NCI-H1436 treated with DMSO at 0.1 percent for 48 hours (cell line): ENCODE data around the gene CYSLTR2.

Experiments used
- DNase-seq: peaks from one replicate; lab custom pipeline; 2025; lab: John Stamatoyannopoulos, UW

Gene CYSLTR2

DNA sequence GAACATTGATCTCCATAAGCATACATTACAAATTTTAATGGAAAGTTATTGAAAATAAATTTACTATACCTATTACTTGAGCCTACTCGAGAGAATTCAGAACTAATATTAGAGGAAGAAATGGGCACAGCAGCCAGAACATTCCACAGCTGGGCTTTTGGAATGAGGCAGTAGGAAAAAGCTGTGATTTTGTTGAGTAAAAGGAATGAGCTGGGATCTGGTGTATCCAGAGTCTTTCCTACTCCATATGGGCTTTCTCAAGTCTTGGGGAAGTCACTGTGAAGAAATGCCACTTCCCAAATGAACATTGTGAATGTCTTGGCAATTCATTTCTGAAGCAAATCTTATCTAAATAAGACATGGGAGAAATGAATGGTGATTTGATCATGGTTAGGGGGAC, 93.1 kb downstream of the CYSLTR2 start:
- DNase-seq = no peak

DNA sequence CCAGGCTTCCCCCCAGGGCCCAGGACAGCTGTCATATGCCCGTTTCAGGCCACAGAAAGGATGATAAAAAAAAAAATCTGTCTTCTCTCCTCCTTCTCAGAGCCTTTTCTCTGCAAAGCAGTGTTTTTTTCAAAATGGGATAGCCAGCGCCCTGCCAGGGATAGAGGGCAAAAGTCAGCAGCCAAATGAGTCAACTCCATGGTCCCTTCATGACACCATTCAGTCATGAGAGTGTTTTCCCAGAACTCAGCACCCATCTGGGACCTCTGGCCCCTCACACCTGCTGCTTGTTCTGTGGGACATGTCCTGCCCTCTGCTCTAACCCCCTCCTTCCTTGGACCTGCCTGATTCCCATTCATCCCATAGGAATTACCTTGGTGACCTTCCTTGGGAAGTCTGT, 95.0 kb downstream of the CYSLTR2 start:
- no peak for DNase-seq

DNA sequence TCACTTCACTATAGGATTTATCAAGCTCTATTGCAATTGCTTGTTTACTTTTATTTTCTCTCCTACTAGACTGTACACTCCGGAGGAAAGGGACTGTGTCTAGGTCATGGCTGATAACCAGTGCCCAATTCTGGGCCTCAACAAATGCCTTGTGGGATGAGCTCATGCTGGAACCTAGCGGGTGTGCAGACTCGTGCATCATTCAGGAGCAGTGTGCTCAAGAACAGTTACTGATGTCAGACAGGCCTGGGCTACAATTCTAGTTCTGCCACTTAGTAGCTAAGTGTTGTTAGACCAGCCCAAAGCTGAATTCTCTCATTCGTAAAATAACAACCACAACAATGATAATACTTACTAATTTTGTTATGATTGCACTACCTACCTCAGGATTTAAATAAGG, 95.4 kb downstream of the CYSLTR2 start:
- DNase-seq = no peak

DNA sequence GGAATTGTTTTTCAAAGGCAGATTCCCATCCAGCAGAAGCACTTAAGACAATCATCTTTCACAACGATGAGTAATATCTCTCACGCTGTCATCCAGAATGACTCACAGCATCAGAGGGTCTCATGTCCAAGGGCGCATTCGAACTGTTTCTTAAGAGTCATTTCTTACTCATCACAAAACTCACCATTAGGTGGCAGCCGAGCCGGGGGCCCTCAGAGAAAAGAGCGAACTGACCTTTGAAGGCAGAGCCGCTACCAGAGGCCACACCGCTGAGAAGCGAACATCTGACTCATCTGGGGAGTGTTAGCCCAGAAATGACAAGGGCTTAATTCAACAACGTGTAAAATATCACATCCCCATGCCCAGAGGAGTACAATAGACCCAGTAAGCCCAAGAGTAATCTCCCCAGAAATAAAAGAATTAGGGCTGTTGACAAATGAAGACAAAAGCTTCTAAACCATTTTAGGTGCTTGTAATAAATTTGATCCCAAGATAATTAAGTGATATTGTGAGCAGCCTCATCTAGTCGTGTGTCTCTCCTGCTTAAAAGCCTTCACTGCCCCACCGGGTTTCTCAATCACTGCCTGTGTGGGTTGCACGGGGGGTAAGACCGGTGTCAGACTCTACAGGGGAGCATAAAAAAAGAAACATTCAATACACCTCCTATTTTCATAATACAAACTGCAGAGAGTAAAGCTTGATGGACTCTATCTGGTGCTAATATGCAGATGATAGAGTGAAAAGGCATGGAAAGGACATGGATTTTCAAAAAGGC, 96.2 kb downstream of the CYSLTR2 start:
- no peak for DNase-seq

DNA sequence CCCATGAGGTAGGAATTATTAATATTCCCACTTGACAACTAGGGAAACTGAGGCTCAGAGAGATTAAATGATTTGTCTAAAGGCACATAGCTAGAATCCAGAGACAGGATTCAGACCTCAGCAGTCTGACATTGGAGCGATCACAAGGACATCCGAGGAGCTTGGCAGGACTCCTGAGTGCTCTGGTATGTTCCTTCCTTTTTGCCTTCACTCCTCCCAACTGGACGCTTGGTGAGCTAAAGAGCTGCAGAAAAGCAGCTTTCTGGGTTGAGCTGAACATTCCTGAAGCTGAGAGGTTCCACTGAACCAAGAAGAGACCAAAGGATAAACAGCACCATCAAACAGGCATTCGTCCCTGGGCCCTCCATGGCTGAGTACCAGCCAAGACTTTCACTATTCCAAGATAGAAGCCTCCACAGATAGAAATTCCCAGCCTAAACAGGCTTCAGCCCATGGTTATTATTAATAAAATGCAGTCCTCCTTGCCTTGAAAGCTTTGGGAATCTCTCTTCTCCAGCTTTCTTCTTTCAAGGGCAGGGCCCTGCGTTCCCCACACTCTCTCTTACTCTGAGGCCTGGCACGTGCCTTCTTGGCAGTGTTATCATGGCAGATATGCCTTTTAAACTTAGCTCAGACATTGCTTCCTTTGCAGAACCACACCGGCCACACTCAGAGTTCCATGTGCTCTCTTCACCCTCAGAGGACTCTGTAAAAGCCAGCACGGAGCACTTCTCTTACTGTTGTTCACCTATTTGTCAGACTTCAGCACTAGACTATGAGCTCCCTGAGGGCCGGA, 97.1 kb downstream of the CYSLTR2 start:
- no peak for DNase-seq

DNA sequence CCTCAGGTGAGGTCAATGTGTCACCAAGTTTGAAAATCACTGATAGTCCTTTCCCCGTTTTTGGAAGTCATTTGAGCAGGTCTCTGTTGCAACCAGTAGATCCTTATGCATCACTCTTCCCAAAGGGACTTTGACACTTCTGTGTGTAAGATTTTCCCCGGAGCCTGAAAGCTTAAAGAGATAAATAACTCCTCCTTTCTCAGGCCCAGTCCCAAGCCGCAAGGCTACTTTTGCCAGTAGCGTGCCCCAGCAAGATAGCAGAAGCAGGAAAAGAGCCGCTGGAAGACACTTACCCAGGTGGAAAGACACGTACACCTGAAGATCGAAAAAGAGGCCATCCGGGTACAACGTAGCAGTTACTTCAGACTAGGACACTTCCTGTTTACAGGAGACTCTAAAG, 106.9 kb downstream of the CYSLTR2 start:
- no peak for DNase-seq
